NCI-H2196 (cell line): ENCODE results near the gene KNCN.

Experiments used
- DNase-seq: peaks from one replicate; lab custom pipeline; 2025; ENCODE audit not compliant: unreplicated experiment; lab: John Stamatoyannopoulos, UW

The KNCN gene

DNA sequence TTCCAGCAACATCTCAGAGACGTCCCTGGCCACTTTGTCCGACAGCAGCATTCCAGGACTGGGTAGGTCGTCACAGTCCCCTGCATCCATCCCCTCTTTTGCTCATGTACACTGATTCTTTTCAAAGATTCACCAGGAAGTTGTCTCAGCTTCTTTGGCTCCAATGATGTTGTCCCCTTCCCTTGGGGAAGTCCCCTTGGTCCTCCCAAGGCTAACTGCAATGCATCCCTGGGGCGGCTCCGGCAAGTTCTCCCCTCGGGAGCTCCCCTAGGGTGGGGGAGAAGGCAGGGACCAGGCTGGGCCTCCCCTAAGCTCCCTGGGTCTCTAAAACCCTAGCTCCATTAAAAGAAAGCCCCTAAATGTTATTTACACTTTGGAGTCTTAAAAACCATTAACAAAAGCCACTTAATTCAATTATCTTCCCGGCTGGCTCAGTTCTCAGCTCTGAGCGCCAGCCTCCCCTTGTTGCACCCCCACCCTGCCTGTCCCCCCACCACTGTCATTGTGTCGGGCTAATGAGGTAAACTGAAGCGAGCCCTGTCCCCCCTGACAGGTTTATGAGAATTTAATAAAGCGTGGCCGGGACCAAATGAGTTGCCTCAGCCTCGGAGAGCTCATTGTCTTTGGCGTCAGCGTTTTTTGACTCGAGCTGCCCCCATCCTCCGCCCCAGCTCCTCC, 25.3 kb downstream of the KNCN start:
- DNase-seq, result no peak

DNA sequence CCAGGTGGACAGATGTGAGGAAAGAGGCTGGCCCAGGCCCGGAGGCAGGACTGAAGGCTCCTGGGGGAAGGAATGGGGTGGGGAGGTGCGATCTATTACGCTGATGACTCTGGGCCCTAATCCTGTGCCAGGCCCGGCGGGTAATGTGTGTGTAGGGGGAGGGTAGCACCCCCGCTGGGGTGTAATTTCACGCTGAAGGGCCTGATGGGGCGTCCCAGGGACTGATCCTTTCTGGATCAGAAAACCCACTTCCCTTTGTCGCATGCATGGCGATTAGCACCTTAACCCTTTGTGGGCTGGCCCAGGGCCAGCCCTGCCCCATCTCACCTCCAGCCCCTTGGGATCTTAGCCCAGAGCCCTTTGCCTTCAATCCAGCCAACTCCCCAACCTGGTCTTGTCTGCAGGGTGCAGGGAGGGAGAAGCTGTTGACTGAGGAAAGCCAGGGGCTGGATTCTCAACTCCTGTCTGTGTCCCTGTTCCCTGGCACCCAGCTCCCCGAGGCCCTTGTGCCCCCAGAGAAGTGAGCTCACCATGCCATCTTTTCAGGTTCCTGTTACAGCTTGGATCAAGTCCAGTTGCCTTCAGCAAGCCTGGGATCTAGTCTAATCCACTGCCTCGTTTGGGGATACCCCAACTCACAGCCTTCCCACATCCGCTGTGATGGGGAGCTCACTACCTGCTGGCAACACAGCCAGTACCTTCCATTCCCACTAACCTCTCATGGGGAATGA, 26.0 kb downstream of the KNCN start:
- DNase-seq, result no peak

DNA sequence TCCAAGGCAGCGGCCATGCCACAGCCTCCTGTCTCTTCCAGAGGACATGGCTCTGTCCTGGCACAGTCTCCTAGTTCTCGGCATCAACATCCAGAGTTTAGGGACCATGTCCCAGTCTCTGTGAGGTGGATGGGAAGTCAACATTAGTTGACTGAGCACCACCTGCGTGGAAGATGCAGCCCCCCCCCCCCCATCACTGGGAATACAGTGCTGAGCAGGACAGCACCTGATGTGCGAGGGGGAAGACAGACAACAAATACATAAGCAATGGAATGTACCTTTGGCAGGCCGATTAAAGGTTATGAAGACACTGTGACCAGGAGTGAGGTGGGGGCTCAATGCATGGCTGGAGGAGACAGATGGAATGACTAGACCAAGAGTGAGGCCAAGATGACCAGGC, 26.6 kb downstream of the KNCN start:
- no peak for DNase-seq

DNA sequence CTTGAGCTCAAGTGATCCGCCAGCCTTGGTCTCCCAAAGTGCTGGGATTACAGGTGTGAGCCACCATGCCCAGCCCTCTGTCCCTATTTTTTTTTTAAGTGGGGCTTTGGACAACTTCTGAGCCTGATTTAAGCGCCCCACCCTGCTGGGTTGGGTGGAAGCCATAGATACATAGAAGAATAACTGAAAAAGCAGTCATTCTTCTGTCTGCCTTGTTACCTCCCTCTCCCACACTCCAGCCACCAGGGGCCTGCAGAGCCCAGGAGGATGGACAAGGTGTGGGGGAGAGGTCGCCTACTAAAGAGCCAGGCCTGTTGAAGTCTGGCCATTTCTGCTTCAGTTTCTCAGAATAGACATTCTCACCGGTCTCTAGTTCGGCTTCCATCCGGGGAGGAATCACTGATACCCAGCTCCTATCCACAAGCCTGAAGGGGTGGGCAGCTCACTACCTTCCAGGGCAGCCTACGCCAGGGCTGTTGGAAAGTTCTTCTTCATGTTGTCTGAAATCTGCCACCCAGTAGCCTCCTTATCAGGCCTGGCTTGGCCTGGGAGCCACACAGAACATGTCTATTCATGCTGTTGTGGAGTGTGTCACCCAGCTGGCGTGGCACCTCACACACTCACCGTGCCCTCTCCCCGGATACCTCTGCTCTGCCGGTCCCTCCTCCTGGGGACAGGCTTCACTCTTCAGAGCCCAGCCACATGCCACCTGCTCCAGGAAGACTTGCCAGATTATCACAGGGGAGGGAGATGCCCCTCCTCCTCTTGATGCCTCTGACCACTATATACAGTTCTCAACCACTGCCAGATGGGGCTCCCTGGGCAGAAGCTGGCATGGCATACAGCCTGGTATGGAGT, 27.7 kb downstream of the KNCN start:
- DNase-seq, result peak; percentile 62

DNA sequence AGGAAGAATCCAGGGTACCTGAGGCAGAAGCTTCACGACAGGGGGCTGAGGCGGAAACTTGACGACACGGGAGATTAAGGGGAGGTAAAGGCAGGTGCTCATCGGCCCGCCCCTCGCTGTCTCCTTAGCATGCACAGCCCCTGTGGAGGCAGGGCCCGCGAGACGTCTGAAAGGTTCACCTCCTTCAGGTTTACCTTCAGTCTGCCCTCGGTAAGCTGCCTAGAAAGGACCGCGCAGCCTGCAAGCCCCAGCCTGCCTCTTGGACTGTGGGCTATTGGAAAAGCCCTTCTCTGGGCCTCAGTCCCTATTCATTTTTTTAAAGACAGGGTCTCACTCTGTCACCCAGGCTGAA, 28.5 kb downstream of the KNCN start:
- no peak for DNase-seq

DNA sequence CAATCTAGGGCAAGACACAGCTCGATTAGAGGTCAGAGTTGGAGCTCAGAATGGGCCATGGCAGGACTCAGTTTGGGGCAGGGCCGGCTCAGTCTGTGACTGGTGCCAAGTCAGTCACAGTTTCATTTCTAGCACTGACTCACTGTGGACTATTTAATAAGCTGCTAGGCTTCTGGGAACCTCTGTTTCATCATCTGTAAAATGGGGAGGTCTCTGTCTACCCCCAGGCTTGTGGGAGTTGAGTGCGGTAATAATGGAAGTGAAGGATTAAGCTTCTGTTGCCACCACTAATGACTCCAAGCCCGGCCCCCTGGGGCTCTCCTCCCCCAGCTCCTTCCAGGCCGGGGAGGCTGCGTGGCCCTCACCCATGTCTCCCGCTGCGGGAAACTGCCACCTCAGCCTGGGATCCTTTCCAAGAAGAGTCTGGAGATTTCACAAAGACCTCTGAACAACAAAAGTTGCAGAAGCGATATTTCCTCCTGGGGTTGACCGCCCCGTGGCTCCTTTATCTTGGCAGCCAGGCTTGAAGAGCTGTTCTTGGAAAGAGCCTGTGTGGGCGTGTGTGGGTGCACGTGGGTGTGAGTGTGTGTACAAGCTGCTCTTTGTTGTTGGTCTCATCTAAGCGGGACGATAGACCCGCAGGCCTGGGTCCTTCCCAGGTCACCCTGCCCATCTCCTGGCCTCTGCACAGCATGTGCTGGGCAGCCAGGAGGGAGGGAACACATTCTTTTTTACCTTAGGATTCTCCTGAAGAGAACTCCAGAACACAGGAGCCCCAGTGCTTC, 29.1 kb downstream of the KNCN start:
- peak; percentile 14 for DNase-seq

DNA sequence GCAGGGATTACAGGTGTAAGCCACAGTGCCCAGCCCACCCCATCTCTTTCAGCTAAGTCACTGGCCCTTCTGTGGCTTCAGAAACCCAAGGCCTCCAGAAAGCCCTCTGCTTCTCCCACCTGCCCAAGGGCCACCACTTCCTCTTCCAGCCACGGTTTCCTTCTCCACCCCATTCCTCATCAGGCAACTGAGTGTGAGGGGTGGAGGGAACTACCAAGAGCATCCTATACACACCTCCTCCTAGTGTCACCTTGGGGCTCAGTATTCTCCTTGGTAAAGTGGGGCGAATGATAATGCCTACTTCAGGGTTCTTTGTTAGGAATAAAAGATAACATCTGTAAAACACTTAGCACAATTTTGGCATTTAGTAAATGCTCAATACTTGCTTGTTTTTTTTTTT, 30.0 kb downstream of the KNCN start:
- no peak for DNase-seq

DNA sequence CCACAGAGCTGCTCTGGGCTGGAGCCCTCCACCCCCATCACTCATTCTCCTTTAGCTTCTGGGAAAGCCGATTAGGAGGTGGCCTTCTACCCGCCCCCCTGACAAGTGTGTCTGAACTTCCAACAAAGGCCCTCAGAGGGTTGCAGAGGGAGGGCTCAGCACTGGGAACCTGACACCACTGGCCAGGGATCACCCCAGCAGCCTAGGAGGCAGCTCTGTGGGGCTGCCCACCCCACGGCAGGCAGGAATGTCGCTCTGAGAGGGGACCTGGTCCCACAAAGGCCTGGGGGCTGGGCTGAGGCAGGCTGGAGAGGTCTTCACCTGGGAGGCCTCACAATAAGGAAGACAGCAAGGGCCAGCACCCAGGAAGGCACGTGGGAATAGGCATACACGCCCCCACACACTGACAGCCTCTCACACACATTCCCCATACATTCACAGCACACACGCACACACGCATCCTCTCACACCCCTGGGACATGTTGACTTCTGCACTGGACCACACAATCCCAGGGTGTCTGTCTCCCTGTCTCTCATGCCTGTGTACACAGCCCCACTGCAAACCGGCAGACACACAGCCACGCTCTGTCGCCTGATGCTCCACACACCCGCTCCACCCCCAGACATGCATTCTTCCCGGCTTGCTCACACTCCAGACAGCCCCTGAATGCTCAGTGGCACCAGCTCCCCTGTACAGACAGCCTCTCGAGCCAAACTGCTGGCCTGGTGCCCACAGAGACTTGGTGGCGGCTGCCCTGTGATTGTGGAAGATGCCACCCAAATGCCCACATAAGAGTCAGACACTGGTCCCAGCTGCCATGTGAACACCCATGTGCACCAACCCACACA, 31.2 kb downstream of the KNCN start:
- peak; percentile 14 for DNase-seq

DNA sequence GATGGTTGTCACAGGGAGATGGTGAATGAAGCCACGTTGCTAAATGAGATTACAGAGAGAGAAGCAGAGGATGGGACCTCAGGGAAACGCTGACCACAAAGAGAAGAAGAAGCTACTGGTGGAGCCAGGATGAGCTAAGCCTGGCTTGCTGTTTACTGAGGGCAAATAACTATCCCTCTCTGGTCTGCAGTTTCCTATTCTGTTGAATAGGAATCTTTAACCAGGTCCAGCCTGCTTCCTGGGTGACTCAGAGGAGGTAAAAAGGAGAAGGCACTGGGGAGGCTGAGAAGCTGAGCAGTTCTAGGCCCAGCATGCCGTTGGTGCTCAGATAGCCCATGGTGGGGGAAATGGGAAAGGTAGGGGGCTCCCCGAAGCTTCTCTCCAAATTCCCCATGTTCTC, 32.2 kb downstream of the KNCN start:
- DNase-seq, result no peak

DNA sequence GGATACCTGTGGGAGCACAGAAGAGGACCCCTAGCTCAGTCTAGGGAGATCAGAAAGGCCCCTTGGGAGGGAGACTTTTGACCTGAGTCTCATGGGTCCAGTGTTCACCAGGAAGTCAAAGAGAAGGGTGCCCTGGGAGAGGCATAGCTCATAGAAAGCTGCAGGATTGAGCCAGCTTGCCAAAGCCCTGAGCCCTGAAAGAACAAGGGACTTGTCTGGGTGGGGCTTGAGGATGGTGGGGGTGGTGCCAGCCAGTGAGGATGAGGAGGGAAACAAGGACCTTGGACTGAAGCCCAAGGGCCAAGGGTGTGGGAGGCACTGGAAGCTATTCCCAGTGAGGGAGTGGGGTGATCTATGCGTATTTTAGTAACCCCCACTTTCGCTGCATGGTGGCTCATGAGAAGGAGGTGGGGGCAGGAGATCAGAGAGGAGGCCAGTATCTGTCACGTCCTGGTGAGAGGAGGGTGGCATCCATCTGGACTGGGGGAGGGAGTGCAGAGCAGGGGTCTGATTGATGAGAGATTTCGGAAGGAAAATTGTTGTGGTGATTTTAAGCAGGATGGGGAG, 33.4 kb downstream of the KNCN start:
- DNase-seq, result no peak

DNA sequence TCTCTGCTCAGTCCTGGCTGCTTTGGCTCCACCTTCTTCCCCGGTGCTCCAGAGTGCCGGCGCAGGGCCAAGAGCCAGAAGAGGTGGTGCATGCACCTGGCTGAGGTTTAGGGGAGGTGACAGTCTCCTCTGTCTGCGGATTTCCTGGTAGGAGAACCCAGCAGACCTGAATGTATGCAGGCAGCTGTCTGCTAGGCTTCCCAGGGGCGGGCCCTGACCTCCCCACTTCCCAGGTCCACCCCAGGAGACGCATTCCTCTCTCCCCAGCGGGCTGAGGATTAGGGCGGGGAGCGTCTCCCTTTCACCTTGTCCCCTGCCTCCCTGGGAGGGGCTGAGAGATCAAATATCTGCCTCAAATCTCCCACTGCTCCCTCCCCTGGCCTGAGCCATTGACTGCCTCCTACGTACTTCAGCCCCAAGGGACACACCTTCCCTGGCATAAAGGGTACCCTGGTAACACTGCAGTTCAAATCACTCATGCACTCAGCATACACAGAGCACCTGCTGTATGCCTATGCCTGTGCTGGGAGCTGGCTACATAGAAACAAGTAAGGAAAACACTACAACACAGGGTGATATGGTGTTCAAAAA, 34.3 kb downstream of the KNCN start:
- DNase-seq, result peak; percentile 92

DNA sequence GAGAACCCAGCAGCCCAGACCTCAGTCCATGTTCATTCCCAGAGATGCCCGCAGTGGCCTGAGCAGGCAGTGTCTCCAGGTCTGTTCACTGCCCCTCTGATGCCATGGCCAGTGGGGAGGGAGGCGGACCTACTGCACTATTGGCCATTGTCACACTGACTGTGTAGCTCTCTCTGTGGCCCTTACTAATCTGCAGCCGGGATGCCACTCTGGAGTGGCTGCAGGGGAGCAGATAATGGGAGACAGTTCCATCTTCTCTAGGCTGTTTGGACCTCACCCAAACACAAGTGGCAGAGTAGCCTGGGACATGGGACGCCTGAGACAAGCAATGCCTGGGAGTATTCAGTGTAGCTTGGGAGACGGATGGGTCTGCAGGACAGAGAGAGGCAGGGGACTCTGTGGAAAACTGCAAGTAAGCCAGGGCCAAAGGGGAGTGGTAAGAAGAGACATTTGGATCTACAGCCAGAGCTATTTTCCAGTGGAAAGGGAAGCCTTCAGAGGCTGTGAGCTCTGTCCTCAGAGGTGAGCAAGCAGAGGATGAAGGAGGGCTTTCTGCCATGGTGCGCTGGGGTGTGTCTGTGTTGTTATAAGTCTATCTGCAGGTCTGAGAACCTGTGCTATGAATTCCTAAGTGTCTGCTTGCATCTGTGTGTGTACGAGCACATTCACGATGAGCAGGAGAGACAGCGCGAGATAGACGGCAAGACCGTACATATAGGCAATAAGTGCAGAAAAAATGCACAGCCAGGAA, 35.1 kb downstream of the KNCN start:
- no peak for DNase-seq

DNA sequence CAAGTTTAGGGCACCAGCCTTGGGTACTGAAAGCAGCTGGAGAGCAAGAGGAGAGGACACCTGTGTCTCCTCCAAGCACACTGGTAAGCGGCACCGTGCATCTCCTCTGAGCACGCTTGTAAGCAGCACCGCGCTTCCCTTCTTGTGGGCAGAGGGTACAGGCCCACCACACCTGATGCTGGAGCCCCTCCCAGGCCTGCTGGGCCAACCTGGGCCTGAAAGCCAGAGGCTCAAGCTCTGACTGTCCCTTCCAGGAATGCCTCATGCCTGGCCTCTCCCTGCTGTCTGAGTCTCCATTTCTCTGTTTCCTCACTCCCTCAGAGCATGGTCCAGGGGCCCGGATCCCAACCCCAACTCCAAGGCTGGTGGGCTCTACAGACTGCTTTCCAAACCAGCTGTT, 35.9 kb downstream of the KNCN start:
- DNase-seq, result no peak

DNA sequence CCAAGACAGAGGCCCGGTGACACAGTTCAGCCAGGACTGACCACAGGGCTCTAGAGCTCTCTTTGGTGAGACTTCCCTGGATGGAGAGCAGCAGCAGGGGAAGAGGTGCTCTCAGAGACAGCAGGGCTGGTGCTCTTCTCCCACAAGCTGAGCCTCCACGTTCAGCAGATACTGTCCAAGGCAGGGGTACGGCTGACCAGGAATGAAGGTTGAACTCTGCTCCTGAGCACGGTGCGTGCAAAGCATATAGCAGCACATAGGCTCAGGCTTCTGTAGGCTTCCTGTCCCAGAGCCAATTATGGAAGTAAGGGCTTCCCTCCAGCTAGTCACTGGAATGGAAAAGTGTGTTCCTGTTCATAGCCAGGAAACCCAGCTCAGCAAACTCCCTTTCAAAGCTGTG, 37.9 kb downstream of the KNCN start:
- no peak for DNase-seq

DNA sequence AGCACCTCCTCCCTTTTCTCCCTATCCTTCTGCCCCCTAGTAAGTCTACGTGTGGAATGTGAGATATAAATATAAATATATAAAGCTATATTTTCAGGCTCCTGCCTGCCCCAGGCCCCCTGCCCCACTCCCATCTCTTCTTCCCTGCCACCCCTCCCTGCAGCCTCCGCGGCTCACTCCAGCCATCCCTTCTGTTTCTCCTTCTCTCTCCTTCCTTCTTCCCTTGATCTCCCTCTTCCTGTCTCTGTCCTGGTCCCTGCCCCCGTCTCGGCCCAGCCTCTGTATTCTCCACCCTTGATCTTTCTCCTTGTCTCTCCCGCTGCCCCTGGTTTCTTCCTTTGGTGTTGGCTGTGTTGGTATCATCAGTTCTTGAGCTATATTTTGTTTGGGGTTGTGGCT, 38.7 kb downstream of the KNCN start:
- DNase-seq, result no peak

DNA sequence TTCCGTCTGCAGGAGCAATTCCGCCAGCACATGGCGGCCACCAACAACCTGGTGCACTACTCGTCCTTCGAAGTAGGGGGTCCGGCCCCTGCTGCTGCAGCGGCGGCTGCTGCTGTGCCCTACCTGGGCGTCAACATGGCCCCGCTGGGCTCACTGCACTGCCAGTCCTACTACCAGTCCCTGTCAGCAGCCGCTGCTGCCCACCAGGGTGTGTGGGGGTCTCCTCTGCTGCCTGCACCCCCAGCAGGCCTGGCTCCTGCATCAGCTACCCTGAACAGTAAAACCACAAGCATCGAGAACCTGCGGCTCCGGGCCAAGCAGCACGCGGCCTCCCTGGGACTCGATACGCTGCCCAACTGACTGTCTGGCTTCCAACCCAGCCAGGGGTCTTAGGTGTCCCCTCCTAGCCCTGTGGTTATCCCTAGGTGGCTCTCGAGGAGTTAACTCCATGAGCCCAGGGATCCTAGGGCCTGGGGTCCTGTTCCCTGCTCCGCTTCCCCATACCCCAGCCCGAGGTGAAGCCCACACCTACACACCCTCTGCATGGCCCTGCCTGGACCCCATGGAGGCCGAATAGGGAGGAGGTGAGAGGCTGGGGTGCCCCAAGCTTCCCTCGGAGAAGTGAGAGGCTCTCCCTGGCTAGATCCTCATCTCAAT, 39.2 kb downstream of the KNCN start:
- no peak for DNase-seq

DNA sequence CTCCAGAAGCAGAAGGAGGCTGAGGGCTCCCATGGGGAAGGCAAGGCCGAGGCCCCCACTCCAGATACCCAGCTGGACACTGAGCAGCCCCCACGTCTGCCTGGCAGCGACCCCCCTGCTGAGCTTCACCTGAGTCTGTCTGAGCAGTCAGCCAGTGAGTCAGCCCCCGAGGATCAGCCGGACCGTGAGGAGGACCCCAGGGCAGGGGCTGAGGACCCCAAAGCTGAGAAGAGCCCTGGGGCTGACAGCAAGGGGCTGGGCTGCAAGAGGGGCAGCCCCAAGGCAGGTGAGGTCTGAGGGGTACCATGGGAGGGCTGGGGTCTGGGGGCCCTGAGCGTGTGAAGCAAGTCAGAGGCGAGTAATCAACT, 40.5 kb downstream of the KNCN start:
- DNase-seq, result no peak

DNA sequence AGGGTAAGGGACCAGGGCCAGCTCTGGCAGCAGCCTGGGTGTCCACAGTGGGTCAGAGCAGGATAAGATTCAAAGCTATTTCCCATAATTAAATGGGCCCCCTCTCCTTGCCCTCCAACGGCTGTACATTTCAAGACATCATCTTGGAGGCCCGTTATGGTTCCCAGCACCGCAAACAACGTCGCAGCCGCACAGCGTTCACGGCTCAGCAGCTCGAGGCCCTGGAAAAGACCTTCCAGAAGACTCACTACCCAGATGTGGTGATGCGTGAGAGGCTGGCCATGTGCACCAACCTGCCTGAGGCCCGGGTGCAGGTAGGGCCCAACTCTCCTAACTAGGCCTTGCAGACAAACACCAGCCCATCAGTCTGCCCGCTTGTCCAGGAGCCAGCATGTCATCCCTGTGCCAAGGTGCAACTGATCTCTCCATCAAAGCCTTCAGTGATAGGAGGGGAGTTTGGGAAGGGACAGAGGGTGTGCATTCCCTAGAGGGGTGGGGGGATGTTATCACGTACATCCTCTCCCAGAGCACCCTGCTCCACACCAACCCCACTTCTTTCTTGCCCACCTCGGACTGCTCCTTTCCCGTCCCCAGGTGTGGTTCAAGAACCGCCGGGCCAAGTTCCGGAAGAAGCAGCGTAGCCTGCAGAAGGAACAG, 41.0 kb downstream of the KNCN start:
- DNase-seq, result no peak
